Immature natural killer cell (primary cell): Measurements from ENCODE around the gene HDAC8. TPM values are rescaled to one million over a fixed set of nuclear protein-coding genes. Genes with fewer than 3 reads are reported as not detected.

Experiments
- DNase-seq, 3 donors: peaks; one replicate each; pipeline ENCODE4 v3.0.0; 2022; ENCODE audit warnings: mixed read lengths in 1 of 3
- H3K27ac Mint-ChIP-seq, 6 donors: one replicate each; pipeline ENCODE4 v1.8.0; 2020; ENCODE audit warnings: mixed read lengths in 6 of 6, mild to moderate bottlenecking in 5 of 6, inconsistent platforms in 4 of 6, moderate library complexity in 3 of 6
- H3K27me3 Mint-ChIP-seq, 3 donors: one replicate each; pipeline ENCODE4 v1.8.0; 2020 to 2021; ENCODE audit warnings: low read depth in 3 of 3, mild to moderate bottlenecking in 3 of 3, mixed read lengths in 3 of 3, moderate library complexity in 3 of 3, inconsistent platforms in 1 of 3
- H3K36me3 Mint-ChIP-seq, 3 donors: one replicate each; pipeline ENCODE4 v1.8.0; 2020; ENCODE audit warnings: mixed read lengths in 3 of 3, inconsistent platforms in 2 of 3, mild to moderate bottlenecking in 2 of 3
- H3K4me1 Mint-ChIP-seq, 2 donors: one replicate each; pipeline ENCODE4 v1.8.0; 2020; ENCODE audit warnings: inconsistent platforms in 2 of 2, mild to moderate bottlenecking in 2 of 2, mixed read lengths in 2 of 2, moderate library complexity in 1 of 2
- H3K4me3 Mint-ChIP-seq, 5 donors: one replicate each; pipeline ENCODE4 v1.8.0; 2020; ENCODE audit warnings: mild to moderate bottlenecking in 5 of 5, mixed read lengths in 5 of 5, inconsistent platforms in 3 of 5, moderate library complexity in 3 of 5
- H3K9me3 Mint-ChIP-seq, 6 donors: one replicate each; pipeline ENCODE4 v1.8.0; 2020; ENCODE audit warnings: mild to moderate bottlenecking in 6 of 6, mixed read lengths in 6 of 6, inconsistent platforms in 4 of 6, moderate library complexity in 3 of 6
- polyA plus RNA-seq, 3 donors: library from polyadenylated mRNA; unstranded; fragments of 300-500 nt; fragmentation: Illumina TruSeq; gene quantifications; one replicate each; pipeline ENCODE4 v1.2.3, GENCODE V29; 2021

Gene HDAC8
- polyA plus RNA-seq, 3 donors from 2014 or later = 13.8 to 39.6 (median 20.9) TPM

- Mint-ChIP-seq H3K4me3 (no peak overlapping the region), H3K4me1 (no peaks in the 10 kb centered on the region), H3K36me3 (no peaks in the 10 kb centered on the region), H3K27me3 (peaks cover 8 to 19% (median 16%) of the 10 kb centered on the region in 3 donors), H3K9me3 (no peaks in the 10 kb centered on the region), H3K27ac (no peak overlapping the region)
- no peak for DNase-seq
These were observed 278.1 kb downstream of the HDAC8 start for GRCh38 chrX:72294497-72294896.

- no peaks in the 10 kb centered on the region for H3K36me3 Mint-ChIP-seq
These were observed 290.3 kb downstream of the HDAC8 start for GRCh38 chrX:72282302-72282701.

GRCh38 chrX:72280321-72280845, 292.3 kb downstream of the HDAC8 start:
- Mint-ChIP-seq H3K27ac (no peak overlapping the region), H3K27me3 (peaks cover 3 to 5% (median 3%) of the 10 kb centered on the region in 3 donors), H3K4me3 (no peak overlapping the region), H3K4me1 (peaks cover 12% of the 10 kb centered on the region in 2 donors), H3K36me3 (peaks cover 0 to 4% (median 2%) of the 10 kb centered on the region in 3 donors), H3K9me3 (no peaks in the 10 kb centered on the region)
- DNase-seq = no peak

More at GRCh38 chrX:72282302-72282701, 290.3 kb downstream of the HDAC8 start:
- peaks cover 3 to 7% (median 5%) of the 10 kb centered on the region in 3 donors for H3K27me3 Mint-ChIP-seq
- peaks cover 0 to 2% of the 10 kb centered on the region in 2 donors for H3K4me1 Mint-ChIP-seq
- no peak overlapping the region for H3K4me3 Mint-ChIP-seq
- DNase-seq = no peak
- no peak overlapping the region for H3K27ac Mint-ChIP-seq
- H3K9me3 Mint-ChIP-seq = no peaks in the 10 kb centered on the region

Other genes with a start within 250 kb of the HDAC8 start
- not detected for gene PHKA1, start 141.5 kb upstream of the HDAC8 start, polyA plus RNA-seq
- gene DMRTC1B, start 204.0 kb upstream of the HDAC8 start, polyA plus RNA-seq = not detected
- not detected for gene FAM236B, start 209.8 kb upstream of the HDAC8 start, polyA plus RNA-seq
- gene FAM236D, start 235.4 kb upstream of the HDAC8 start, polyA plus RNA-seq = not detected